Mucosa of descending colon (tissue), 3 donors: ENCODE results near the gene NR3C1. TPM values are rescaled to one million over a fixed set of nuclear protein-coding genes. Genes with fewer than 3 reads are reported as not detected.
A peak's percentile ranks its signal among the peaks of the same experiment; 100 is the strongest.

ENCODE experiments used
- ATAC-seq: fragments of 200-7000 bp; cut with Tn5 transposase; one replicate; pipeline ENCODE4 v1.9.1; 2020; ENCODE audit warnings: mild to moderate bottlenecking, moderate library complexity
- DNase-seq, 3 donors: peaks; one replicate each; pipeline ENCODE4 v3.0.0-alpha.2; 2020
- H3K36me3 ChIP-seq: fragments of 200-600 bp; one replicate; pipeline ENCODE4 v1.8.0; 2021; ENCODE audit warnings: low read depth, mild to moderate bottlenecking
- H3K4me1 ChIP-seq: fragments of 200-600 bp; one replicate; pipeline ENCODE4 v1.8.0; 2021; ENCODE audit warnings: low read depth, mild to moderate bottlenecking
- H3K4me3 ChIP-seq: fragments of 200-600 bp; one replicate; pipeline ENCODE4 v1.8.0; 2021; ENCODE audit warnings: mild to moderate bottlenecking
- H3K9me3 ChIP-seq: fragments of 200-600 bp; one replicate; pipeline ENCODE4 v1.8.0; 2021; ENCODE audit warnings: mild to moderate bottlenecking
- CTCF ChIP-seq: fragments of 200-600 bp; IDR thresholded peaks from one replicate; pipeline ENCODE4 v1.8.0; 2022; ENCODE audit warnings: antibody characterized with exemption, mild to moderate bottlenecking
- intact Hi-C, 2 donors: fragments of 100-400 bp; cut with DNase I in 1 of 2; cut with micrococcal nuclease in 1 of 2; formaldehyde crosslinking; loops; one replicate each; pipeline versions ENCODE4 v1.11.0 to v1.11.1; 2022; cut with DNase I, micrococcal nuclease
- total RNA-seq, 3 donors: library from RNA; stranded (reverse); fragmentation: NEBNext Ultra II Directional in 2 of 3; extraction: Animal tissue kit (Norgen Biotek cat#: 25700) in 2 of 3; gene quantifications; one replicate each; pipeline versions ENCODE4 v1.2.1 to v1.2.4, GENCODE V29; 2021 to 2023
- donor health status: DM: no; HTN: no; CAD: no; lungs with moderate emphysema.
- donor health status: DM: no; HTN: no; CAD: no.
- donor health status: DM: no; HTN: yes; CAD: no.

Gene NR3C1
- total RNA-seq, 3 donors from 2014 or later, result 25.6 to 59.0 (median 27.7) TPM

GRCh38 chr5:143356855-143357583 is 46.5 kb downstream of the NR3C1 start:
- H3K9me3 ChIP-seq, result no peaks in the 10 kb centered on the region
- intact Hi-C loops, result no loop called here
- no peak for TF ChIP-seq CTCF
- ATAC-seq (no peak), DNase-seq (no peak)
- H3K4me3 ChIP-seq, result no peak overlapping the region
- no peaks in the 10 kb centered on the region for H3K36me3 ChIP-seq
- H3K4me1 ChIP-seq, result peaks cover 9% of the 10 kb centered on the region

- no peak overlapping the region for H3K4me3 ChIP-seq
- intact Hi-C loops, result no loop called here
- DNase-seq (peak in 2 of 3 donors; percentile 21 to 52), ATAC-seq (peak; percentile 71)
- TF ChIP-seq CTCF, result no peak
- H3K4me1 ChIP-seq, result peaks cover 9% of the 10 kb centered on the region
- H3K9me3 ChIP-seq, result no peaks in the 10 kb centered on the region
- no peaks in the 10 kb centered on the region for H3K36me3 ChIP-seq
Observed at GRCh38 chr5:143355710-143356109, 47.8 kb downstream of the NR3C1 start.

- Histone ChIP-seq H3K9me3 (no peaks in the 10 kb centered on the region), H3K36me3 (no peaks in the 10 kb centered on the region), H3K4me3 (no peak overlapping the region), H3K4me1 (peaks cover 11% of the 10 kb centered on the region)
- intact Hi-C loops, result no loop called here
- no peak for TF ChIP-seq CTCF
- no peak for DNase-seq
- ATAC-seq, result no peak
Observed at GRCh38 chr5:143354025-143354424, 49.5 kb downstream of the NR3C1 start.

- DNase-seq, result no peak
- Histone ChIP-seq H3K36me3 (no peaks in the 10 kb centered on the region), H3K4me3 (no peak overlapping the region), H3K9me3 (no peaks in the 10 kb centered on the region), H3K4me1 (peaks cover 11% of the 10 kb centered on the region)
- intact Hi-C loops, result no loop called here
- TF ChIP-seq CTCF, result no peak
- no peak for ATAC-seq
Observed at GRCh38 chr5:143352691-143353090, 50.8 kb downstream of the NR3C1 start.

GRCh38 chr5:143350751-143351602 is 52.5 kb downstream of the NR3C1 start:
- H3K4me3 ChIP-seq, result no peak overlapping the region
- ATAC-seq (peak; percentile 26), DNase-seq (no peak)
- intact Hi-C loops, result no loop called here
- H3K4me1 ChIP-seq, result peaks cover 11% of the 10 kb centered on the region
- no peak for TF ChIP-seq CTCF
- H3K36me3 ChIP-seq, result no peaks in the 10 kb centered on the region
- no peaks in the 10 kb centered on the region for H3K9me3 ChIP-seq
